Nephron progenitor cell (in vitro differentiated cells): ENCODE measurements around the gene CYYR1.

ENCODE experiments used
- DNase-seq: peaks from one replicate; pipeline ENCODE4 v3.0.0; 2021
- H3K27ac Mint-ChIP-seq: 2 replicates; pipeline ENCODE4 v1.8.0; 2021; ENCODE audit warnings: mild to moderate bottlenecking, moderate library complexity, mixed read lengths
- H3K27me3 Mint-ChIP-seq: 2 replicates; pipeline ENCODE4 v1.8.0; 2021; ENCODE audit warnings: mild to moderate bottlenecking, low read depth, mixed read lengths; ENCODE audit not compliant: poor library complexity
- H3K36me3 Mint-ChIP-seq: 2 replicates; pipeline ENCODE4 v1.8.0; 2021; ENCODE audit warnings: low read depth, mixed read lengths
- H3K4me1 Mint-ChIP-seq: 2 replicates; pipeline ENCODE4 v1.8.0; 2021; ENCODE audit warnings: mixed read lengths
- H3K4me3 Mint-ChIP-seq: 2 replicates; pipeline ENCODE4 v1.8.0; 2021; ENCODE audit warnings: mild to moderate bottlenecking, moderate library complexity, mixed read lengths
- H3K9me3 Mint-ChIP-seq: 2 replicates; pipeline ENCODE4 v1.8.0; 2021; ENCODE audit warnings: mild to moderate bottlenecking, moderate library complexity, mixed read lengths
- TF ChIP-seq, protein P1 (sequence below): fragments of 200-600 bp; sonication (generic); IDR thresholded peaks from 2 replicates; pipeline ENCODE4 v1.5.0; 2021; ENCODE audit warnings: antibody characterized with exemption

CYYR1 gene

DNA sequence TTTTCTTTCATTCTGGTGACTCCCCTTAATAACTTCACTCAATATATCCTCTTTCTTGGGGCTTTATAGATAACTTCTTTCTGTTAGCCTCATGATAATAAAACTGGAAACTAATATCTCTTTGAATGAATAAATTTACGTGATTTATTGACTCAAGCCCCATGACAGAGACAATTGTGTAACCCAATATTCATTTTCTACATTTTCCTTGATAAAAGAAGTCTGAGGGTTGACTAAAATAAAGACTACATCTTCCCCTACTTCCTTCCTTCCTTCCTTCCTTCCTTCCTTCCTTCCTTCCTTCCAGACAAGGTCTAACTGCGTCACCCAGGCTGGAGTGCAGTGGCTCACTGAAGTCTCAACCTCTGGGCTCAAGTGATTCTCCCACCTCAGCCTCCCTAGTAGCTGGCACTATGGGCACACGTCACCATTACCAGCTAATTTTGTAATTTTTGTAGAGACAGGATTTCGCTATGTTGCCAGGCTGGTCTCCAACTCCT, 85.1 kb downstream of the CYYR1 start:
- no peaks in the 10 kb centered on the region for H3K9me3 Mint-ChIP-seq
- H3K27ac Mint-ChIP-seq, result no peak overlapping the region
- no peak for DNase-seq
- peaks cover 17% of the 10 kb centered on the region for H3K36me3 Mint-ChIP-seq
- peaks cover 18% of the 10 kb centered on the region for H3K4me1 Mint-ChIP-seq
- H3K4me3 Mint-ChIP-seq, result no peak overlapping the region
- no peaks in the 10 kb centered on the region for H3K27me3 Mint-ChIP-seq
- TF ChIP-seq, protein P1, sequence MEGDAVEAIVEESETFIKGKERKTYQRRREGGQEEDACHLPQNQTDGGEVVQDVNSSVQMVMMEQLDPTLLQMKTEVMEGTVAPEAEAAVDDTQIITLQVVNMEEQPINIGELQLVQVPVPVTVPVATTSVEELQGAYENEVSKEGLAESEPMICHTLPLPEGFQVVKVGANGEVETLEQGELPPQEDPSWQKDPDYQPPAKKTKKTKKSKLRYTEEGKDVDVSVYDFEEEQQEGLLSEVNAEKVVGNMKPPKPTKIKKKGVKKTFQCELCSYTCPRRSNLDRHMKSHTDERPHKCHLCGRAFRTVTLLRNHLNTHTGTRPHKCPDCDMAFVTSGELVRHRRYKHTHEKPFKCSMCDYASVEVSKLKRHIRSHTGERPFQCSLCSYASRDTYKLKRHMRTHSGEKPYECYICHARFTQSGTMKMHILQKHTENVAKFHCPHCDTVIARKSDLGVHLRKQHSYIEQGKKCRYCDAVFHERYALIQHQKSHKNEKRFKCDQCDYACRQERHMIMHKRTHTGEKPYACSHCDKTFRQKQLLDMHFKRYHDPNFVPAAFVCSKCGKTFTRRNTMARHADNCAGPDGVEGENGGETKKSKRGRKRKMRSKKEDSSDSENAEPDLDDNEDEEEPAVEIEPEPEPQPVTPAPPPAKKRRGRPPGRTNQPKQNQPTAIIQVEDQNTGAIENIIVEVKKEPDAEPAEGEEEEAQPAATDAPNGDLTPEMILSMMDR, result no peak

GRCh38 chr21:26473471-26473870, 99.6 kb downstream of the CYYR1 start:
- H3K27me3 Mint-ChIP-seq, result peaks cover 4% of the 10 kb centered on the region
- no peak overlapping the region for H3K4me3 Mint-ChIP-seq
- peaks cover 4% of the 10 kb centered on the region for H3K4me1 Mint-ChIP-seq
- TF ChIP-seq, protein P1, result no peak
- no peaks in the 10 kb centered on the region for H3K9me3 Mint-ChIP-seq
- no peak for DNase-seq
- H3K27ac Mint-ChIP-seq, result no peak overlapping the region
- peaks cover 53% of the 10 kb centered on the region for H3K36me3 Mint-ChIP-seq

DNA sequence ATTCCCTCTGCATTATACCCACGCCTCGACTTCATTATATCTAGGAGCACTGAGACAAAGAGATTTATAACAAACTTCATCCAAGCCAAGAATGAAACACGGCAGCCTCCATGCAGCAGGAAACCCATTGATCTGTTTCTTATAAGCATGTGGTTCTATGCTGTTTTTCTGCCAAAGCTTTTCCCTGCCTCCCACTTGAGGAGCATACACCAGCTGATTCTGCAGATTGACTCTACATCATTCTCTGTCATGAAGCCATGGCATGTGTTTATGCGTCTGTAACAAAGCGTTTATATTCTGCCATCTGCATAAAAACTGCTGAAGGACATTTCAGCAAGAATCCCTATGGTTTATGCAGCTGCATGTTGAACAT, 102.0 kb downstream of the CYYR1 start:
- Mint-ChIP-seq H3K4me1 (no peaks in the 10 kb centered on the region), H3K4me3 (no peak overlapping the region), H3K36me3 (peaks cover 43% of the 10 kb centered on the region), H3K27me3 (peaks cover 4% of the 10 kb centered on the region), H3K27ac (peak overlapping the region; percentile 20), H3K9me3 (no peaks in the 10 kb centered on the region)
- no peak for DNase-seq
- TF ChIP-seq, protein P1, result no peak

GRCh38 chr21:26470351-26471098, 102.6 kb downstream of the CYYR1 start:
- H3K9me3 Mint-ChIP-seq, result no peaks in the 10 kb centered on the region
- TF ChIP-seq, protein P1, result no peak

GRCh38 chr21:26469789-26470188, 103.3 kb downstream of the CYYR1 start:
- peaks cover 4% of the 10 kb centered on the region for H3K27me3 Mint-ChIP-seq
- TF ChIP-seq, protein P1, result no peak
- no peak overlapping the region for H3K27ac Mint-ChIP-seq
- no peaks in the 10 kb centered on the region for H3K4me1 Mint-ChIP-seq
- no peaks in the 10 kb centered on the region for H3K9me3 Mint-ChIP-seq
- H3K36me3 Mint-ChIP-seq, result peaks cover 30% of the 10 kb centered on the region
- H3K4me3 Mint-ChIP-seq, result no peak overlapping the region
- no peak for DNase-seq

More at GRCh38 chr21:26470351-26471098, 102.6 kb downstream of the CYYR1 start:
- peaks cover 38% of the 10 kb centered on the region for H3K36me3 Mint-ChIP-seq
- peaks cover 4% of the 10 kb centered on the region for H3K27me3 Mint-ChIP-seq
- DNase-seq, result no peak
- peak overlapping the region; percentile 20 for H3K27ac Mint-ChIP-seq
- H3K4me3 Mint-ChIP-seq, result no peak overlapping the region
- H3K4me1 Mint-ChIP-seq, result no peaks in the 10 kb centered on the region

GRCh38 chr21:26465916-26466315, 107.2 kb downstream of the CYYR1 start:
- Mint-ChIP-seq H3K9me3 (no peaks in the 10 kb centered on the region), H3K27ac (no peak overlapping the region), H3K4me1 (no peaks in the 10 kb centered on the region), H3K27me3 (no peaks in the 10 kb centered on the region), H3K36me3 (peaks cover 24% of the 10 kb centered on the region), H3K4me3 (no peak overlapping the region)
- DNase-seq, result no peak
- TF ChIP-seq, protein P1, result no peak
